Measurements from ENCODE around the gene CCNI2. TPM values are rescaled to one million over a fixed set of nuclear protein-coding genes. Genes with fewer than 3 reads are reported as not detected.

Gene CCNI2
- total RNA-seq: 62.0 and 66.5 TPM in 2 replicates

DNA sequence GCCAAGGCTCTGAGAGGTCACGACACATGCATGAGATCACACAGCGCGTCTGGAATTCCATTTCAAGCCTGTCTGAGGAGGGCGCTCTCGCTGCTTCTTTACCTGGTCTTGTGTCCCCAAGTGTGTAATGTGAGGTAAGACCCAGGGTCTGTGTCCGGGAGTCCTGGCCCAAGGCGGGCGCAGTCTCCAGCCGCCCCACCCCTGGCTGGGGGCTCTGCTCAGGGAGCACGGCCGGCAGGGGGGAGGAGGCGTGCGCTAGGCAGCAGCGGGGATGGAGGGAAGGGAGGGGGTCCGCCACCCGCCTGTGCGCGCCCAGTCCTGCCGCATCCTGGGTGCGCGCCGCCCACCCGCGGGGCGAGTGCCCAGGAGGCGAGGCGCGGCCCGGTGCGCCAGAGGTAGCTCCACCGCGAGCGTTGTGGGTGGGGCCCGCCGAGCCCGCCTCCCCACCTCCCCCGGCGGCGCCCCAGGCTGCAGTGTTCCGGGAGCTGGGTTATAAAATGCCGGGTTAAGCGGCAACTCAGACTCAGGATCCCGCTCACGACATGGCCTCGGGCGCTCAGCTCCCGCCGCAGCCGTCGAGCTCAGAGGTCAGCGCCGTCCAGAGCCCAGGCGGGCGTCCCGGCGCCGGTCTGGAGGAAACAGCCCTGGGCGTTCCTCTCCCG lies at the start of gene CCNI2:
Gene CCNI2 (plus strand): TSS at position 473 of the 662 bp plus-strand sequence. CDS start 70 bp downstream, at position 543.
- intact Hi-C loops (cut with micrococcal nuclease): loop anchor here (1.0 kb wide), 2 partner anchors 10 to 73 kb away; partner anchors contain the start of gene KIF3A

GRCh38 chr5:132704875-132705274 lies 42.4 kb upstream of the CCNI2 start:
- intact Hi-C loops (cut with micrococcal nuclease): no loop called here

DNA sequence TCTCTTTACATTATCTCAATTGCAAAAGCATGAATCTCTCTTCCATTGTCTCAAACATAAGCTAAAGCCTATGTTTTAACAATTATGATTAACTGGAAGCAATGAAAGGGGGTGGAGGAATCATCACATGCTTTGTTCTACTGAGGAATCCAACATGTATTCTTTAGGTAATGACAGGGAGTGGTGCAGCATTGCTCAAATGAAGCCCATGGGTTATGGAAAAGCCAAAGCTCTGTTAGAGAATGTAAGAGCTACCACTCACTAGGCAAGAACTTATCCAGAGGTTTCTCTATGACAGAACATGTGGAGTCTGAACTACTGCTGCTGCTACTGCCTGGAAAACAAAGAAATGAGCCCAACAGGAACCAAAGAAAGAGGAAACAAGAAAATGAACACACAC lies 38.6 kb upstream of the CCNI2 start:
- intact Hi-C loops (cut with micrococcal nuclease): no loop called here

GRCh38 chr5:132714456-132715307 lies 32.5 kb upstream of the CCNI2 start:
- intact Hi-C loops (cut with micrococcal nuclease): loop anchor here (1.0 to 5.0 kb wide), 7 partner anchors 22 to 328 kb away; no protein-coding TSS in a partner anchor

GRCh38 chr5:132718544-132719312 lies 28.5 kb upstream of the CCNI2 start:
- intact Hi-C loops (cut with micrococcal nuclease): no loop called here

DNA sequence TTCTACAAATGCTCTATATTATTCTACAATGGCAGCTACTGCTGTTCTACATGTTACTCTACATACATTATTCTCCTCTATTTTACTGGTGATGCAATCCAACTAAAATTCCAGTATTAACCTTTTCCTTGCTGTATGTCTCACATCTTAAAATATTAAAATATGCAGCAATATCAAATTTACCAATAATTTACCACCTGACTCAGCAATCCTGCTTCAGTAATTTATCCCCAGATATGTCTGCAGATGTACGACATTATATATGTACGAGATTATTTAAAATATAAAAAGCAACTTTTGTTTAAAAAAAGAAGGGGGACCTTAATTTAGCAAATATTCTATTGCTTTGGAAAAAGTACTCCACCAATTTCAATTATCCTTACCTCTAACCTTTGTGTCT lies 21.5 kb upstream of the CCNI2 start:
- intact Hi-C loops (cut with micrococcal nuclease): no loop called here

GRCh38 chr5:132729896-132730295 lies 17.3 kb upstream of the CCNI2 start:
- intact Hi-C loops (cut with micrococcal nuclease): no loop called here

DNA sequence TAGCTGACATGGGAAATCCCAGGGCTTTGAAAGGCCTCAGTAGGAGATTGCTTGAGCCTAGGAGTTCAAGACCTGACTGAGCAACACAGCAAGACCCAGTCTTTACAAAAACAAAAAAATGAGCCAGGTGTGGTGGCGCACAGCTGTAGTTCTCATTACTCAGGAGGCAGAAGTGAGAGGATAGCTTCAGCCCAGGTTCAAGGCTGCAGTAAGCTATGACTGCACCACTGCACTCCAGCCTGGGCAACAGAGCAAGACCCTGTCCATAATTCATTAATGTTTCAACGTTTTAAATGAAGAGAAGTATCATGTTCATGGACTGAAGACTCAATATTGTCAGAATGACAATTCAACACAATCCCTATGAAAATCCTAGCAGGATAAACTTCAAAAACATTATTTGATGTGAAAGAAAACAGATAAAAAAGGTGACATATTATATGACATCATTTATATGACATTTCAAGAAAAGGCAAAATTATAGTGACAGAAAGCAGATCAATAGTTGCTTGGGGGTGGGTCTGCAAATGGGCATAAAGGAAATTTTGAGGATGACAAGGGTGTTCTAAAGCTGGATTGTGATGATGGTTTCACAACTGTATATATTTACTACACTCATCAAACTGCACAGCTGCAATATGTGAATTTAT lies 13.6 kb upstream of the CCNI2 start:
- intact Hi-C loops (cut with micrococcal nuclease): no loop called here

DNA sequence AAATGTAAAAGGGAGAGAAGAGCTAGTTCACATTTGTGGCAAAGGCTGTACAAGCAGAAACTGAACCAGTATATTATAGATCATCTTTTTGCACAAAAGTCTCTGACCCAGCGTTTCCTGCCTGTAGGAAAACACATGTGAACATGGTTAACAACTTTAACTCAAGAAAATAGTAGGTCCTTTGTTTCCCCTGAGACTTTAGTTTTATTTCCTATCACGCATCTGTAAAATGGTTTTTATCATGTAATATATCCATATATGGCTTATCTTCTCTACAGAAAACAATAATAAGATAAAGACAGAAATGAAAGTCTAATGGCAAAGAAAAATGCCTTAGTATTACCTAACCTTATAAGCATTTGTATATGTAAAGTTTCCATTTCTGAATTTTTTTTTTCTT lies 12.5 kb upstream of the CCNI2 start:
- intact Hi-C loops (cut with micrococcal nuclease): loop anchor here (5.0 kb wide), 4 partner anchors 228 to 1097 kb away; partner anchors contain the start of genes AFF4, HSPA4 and RAPGEF6

- intact Hi-C loops (cut with micrococcal nuclease): loop anchor here (1.0 to 5.0 kb wide), 16 partner anchors 9 to 1100 kb away; partner anchors contain the start of genes AFF4, GDF9, HSPA4 and RAD50
Observed at GRCh38 chr5:132736853-132737833, 10.1 kb upstream of the CCNI2 start, which contains the start of gene KIF3A. Gene KIF3A (minus strand): TSS chr5:132737546. CDS start chr5:132737419, 127 bp downstream.

GRCh38 chr5:132737982-132738681 lies 9.1 kb upstream of the CCNI2 start:
- intact Hi-C loops (cut with micrococcal nuclease): loop anchor here (1.0 to 5.0 kb wide), 15 partner anchors 8 to 1101 kb away; partner anchors contain the start of genes AFF4, GDF9, HSPA4 and RAD50

DNA sequence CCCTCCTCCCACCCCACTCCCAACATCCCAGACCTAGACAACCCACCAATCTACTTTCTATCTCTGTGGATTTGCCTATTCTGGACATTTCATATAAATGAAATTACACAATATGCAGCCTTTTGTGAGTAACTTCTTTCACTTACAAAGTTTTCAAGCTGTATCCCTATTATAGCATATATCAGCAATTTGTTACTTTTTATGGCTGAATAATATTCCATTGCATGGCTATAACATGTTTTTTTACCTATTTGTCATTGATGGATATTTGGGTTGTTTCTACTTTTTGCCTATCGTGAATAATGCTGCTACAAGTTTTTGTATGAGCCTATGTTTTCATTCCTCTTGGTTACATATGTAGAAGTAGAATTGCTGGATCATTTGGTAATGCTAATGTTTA lies 8.0 kb upstream of the CCNI2 start:
- intact Hi-C loops (cut with micrococcal nuclease): loop anchor here (5.0 kb wide), 4 partner anchors 223 to 1102 kb away; partner anchors contain the start of genes AFF4, HSPA4 and RAPGEF6

DNA sequence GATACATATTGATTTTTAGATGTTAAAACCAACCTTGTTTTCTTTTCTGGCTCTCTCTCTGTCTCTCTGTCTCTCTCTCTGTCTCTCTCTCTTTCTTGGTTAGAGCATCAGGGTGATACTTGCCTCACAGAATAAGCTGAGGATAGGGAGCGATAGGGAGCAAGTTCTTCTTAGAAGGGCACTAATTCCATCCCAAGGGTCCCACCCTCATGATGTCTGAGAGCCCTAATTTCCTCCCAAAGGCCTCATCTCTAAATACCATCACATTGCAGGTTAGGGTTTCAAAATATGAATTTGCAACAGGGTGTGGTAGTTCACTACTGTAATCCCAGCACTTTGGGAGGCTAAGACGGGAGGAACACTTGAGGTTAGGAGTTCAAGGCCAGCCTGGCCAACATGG lies 5.1 kb upstream of the CCNI2 start:
- intact Hi-C loops (cut with micrococcal nuclease): no loop called here

- intact Hi-C loops (cut with micrococcal nuclease): no loop called here
Observed at GRCh38 chr5:132742626-132743025, 4.6 kb upstream of the CCNI2 start.

GRCh38 chr5:132744659-132745058 lies 2.6 kb upstream of the CCNI2 start:
- intact Hi-C loops (cut with micrococcal nuclease): no loop called here

DNA sequence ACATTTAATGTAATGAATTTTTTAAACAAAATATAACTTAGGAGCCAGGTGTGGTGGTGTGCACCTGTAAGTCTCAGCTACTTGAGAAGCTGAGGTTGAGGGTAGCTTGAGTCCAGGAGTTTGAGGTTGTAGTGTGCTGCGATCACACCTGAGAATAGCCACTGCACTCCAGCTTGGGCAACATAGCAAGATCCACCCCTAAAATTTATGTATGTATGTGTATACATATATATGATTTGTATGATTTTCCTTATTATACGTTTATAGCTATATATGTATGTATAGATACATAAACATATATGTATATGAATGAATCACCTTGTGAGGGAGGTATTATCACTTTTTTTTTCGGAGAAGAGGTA lies 653 bp upstream of the CCNI2 start:
- intact Hi-C loops (cut with micrococcal nuclease): loop anchor here (1.0 kb wide), 1 partner anchor 9 kb away; the partner anchor contains the start of gene KIF3A

GRCh38 chr5:132747616-132748440 lies 602 bp downstream of the CCNI2 start:
- intact Hi-C loops (cut with micrococcal nuclease): loop anchor here (1.0 to 2.0 kb wide), 2 partner anchors 72 to 107 kb away; no protein-coding TSS in a partner anchor

- intact Hi-C loops (cut with micrococcal nuclease): loop anchor here (2.0 kb wide), 1 partner anchor 108 kb away; no protein-coding TSS in a partner anchor
Observed at GRCh38 chr5:132748522-132749000, 1.3 kb downstream of the CCNI2 start.
